SK-N-SH (cell line): ENCODE data around the gene XXYLT1.

ENCODE experiments used
- CHD2 ChIP-seq: fragments of 150-350 bp; IDR thresholded peaks from 2 replicates; pipeline ENCODE4 v1.6.1; 2018; ENCODE audit warnings: low read length; ENCODE audit not compliant: partially characterized antibody
- EZH2phosphoT487 ChIP-seq: fragments of 200-600 bp; sonication (generic); IDR thresholded peaks from 2 replicates; pipeline ENCODE4 v1.6.1; 2017; ENCODE audit warnings: low read depth, mixed run types, mild to moderate bottlenecking, antibody characterized with exemption, moderate library complexity, borderline replicate concordance
- FOXJ3 ChIP-seq: sonication (generic); formaldehyde crosslinking; IDR thresholded peaks from 2 replicates; pipeline ENCODE4 v1.5.1; 2020; ENCODE audit warnings: mild to moderate bottlenecking, missing genetic modification reagents
- MAX ChIP-seq: IDR thresholded peaks from 2 replicates; pipeline ENCODE4 v1.4.0; 2012; ENCODE audit warnings: low read depth
- NFIC ChIP-seq: IDR thresholded peaks from 2 replicates; pipeline ENCODE4 v1.4.0; 2012; ENCODE audit warnings: borderline replicate concordance
- NRF1 ChIP-seq: IDR thresholded peaks from 2 replicates; pipeline ENCODE4 v1.6.1; 2012; ENCODE audit warnings: low read depth, mild to moderate bottlenecking, low read length
- POLR2AphosphoS5 ChIP-seq: IDR thresholded peaks from 2 replicates; pipeline ENCODE4 v1.6.1; 2012; ENCODE audit warnings: low read depth, low read length
- RFX5 ChIP-seq: IDR thresholded peaks from 2 replicates; pipeline ENCODE4 v1.6.1; 2012; ENCODE audit warnings: mild to moderate bottlenecking, improper control_type of control experiment, low read length
- USF1 ChIP-seq: IDR thresholded peaks from 2 replicates; pipeline ENCODE4 v1.4.0; 2012; ENCODE audit warnings: low read depth, borderline replicate concordance
- USF2 ChIP-seq: fragments of 150-350 bp; IDR thresholded peaks from 2 replicates; pipeline ENCODE4 v1.6.1; 2017; ENCODE audit warnings: antibody characterized with exemption, low read length, low read depth, borderline replicate concordance
- YY1 ChIP-seq: IDR thresholded peaks from 2 replicates; pipeline ENCODE4 v1.4.0; 2012; ENCODE audit warnings: low read depth, mild to moderate bottlenecking
- TF ChIP-seq, protein P1 (sequence below): fragments of 200-600 bp; sonication (generic); IDR thresholded peaks from 2 replicates; pipeline ENCODE4 v1.6.1; 2017; ENCODE audit warnings: antibody characterized with exemption, mild to moderate bottlenecking, moderate library complexity

DNA sequence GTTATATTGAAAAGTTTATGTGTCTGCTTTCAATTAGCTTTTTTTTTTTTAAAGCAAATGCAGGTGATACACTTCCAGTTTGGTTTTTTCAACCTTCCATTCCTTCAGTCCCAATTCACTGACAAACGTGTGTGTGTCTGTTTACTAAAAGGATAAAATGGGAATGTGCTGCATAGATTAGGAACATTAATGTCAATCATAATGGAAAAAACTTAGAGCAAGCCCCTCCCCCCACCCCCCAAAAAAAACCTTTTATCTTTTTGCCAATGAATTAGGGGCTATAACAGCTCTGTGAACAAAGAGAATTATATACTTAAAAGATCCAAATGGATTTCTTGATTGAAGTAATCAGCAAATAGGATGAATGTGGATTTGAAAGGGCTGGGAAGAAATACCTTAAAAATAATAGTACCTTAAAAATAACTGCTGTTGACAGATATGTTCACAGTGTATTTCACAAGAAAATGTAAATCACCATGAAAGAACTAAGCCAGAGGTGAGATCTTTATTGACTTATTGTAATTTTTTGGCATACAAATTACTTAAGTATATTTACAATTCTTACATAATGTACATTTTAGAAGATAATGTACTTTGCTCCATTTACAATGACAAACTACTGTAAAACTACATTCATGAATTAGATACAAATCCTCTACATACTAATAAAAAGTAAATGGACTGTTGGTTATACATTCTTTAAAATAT, 3.5 kb upstream of the XXYLT1 start:
- TF ChIP-seq FOXJ3 (no peak), EZH2phosphoT487 (no peak), YY1 (no peak), NRF1 (no peak), POLR2AphosphoS5 (no peak), MAX (no peak), USF2 (no peak), CHD2 (no peak), RFX5 (no peak), USF1 (no peak), NFIC (no peak)
- TF ChIP-seq, protein P1, sequence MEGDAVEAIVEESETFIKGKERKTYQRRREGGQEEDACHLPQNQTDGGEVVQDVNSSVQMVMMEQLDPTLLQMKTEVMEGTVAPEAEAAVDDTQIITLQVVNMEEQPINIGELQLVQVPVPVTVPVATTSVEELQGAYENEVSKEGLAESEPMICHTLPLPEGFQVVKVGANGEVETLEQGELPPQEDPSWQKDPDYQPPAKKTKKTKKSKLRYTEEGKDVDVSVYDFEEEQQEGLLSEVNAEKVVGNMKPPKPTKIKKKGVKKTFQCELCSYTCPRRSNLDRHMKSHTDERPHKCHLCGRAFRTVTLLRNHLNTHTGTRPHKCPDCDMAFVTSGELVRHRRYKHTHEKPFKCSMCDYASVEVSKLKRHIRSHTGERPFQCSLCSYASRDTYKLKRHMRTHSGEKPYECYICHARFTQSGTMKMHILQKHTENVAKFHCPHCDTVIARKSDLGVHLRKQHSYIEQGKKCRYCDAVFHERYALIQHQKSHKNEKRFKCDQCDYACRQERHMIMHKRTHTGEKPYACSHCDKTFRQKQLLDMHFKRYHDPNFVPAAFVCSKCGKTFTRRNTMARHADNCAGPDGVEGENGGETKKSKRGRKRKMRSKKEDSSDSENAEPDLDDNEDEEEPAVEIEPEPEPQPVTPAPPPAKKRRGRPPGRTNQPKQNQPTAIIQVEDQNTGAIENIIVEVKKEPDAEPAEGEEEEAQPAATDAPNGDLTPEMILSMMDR: no peak
